ENCODE data around the gene MC3R. TPM values are rescaled to one million over a fixed set of nuclear protein-coding genes. Genes with fewer than 3 reads are reported as not detected.

MC3R gene
- total RNA-seq, 3 donors from 2014 or later (not counting 1 experiment from before 2014, with no cell fraction given) = not detected

DNA sequence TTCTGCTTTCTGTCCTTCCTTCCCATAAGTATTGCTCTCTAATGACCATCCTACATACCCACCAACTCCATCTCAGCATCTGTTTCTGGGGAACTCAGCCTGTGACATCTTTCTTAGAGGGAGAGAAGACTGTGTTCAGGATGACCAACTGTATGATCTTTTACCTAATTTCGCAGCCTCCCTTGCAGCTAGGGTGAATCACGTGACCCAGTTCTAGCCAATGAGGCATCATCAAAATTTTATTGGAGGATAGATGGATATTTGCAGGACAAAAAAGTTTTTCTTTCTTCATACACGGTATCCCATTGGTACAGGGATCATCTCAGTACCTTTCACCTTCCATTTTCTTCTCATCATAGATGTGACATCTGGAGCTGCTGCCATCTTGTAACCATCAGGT, 14.4 kb upstream of the MC3R start:
- Histone ChIP-seq H3K27me3 (ENCODE audit: control insufficient read depth, insufficient read depth, low read length) (no peaks in the 10 kb centered on the region), H3K4me1 (ENCODE audit: control insufficient read depth, insufficient read depth, low read length) (no peaks in the 10 kb centered on the region), H3K4me3 (ENCODE audit: low read length) (no peak overlapping the region), H3K9me3 (ENCODE audit: control insufficient read depth, insufficient read depth, low read length) (peaks cover 10% of the 10 kb centered on the region), H3K36me3 (ENCODE audit: control insufficient read depth, insufficient read depth, low read length) (no peaks in the 10 kb centered on the region), H3K27ac (ENCODE audit: low read length) (no peak overlapping the region)
- Mint-ChIP-seq H3K4me3 (no peak overlapping the region), H3K4me1 (no peaks in the 10 kb centered on the region), H3K27ac (no peak overlapping the region), H3K36me3 (peaks cover 8% of the 10 kb centered on the region), H3K27me3 (ENCODE audit: low read depth in 2 of 2) (peaks cover 7 to 9% of the 10 kb centered on the region in 2 donors), H3K9me3 (peaks cover 8 to 10% of the 10 kb centered on the region in 2 donors)
- ATAC-seq (no peak), DNase-seq (no peak)
- intact Hi-C loops (cut with micrococcal nuclease) = no loop called here
- TF ChIP-seq, protein P1, sequence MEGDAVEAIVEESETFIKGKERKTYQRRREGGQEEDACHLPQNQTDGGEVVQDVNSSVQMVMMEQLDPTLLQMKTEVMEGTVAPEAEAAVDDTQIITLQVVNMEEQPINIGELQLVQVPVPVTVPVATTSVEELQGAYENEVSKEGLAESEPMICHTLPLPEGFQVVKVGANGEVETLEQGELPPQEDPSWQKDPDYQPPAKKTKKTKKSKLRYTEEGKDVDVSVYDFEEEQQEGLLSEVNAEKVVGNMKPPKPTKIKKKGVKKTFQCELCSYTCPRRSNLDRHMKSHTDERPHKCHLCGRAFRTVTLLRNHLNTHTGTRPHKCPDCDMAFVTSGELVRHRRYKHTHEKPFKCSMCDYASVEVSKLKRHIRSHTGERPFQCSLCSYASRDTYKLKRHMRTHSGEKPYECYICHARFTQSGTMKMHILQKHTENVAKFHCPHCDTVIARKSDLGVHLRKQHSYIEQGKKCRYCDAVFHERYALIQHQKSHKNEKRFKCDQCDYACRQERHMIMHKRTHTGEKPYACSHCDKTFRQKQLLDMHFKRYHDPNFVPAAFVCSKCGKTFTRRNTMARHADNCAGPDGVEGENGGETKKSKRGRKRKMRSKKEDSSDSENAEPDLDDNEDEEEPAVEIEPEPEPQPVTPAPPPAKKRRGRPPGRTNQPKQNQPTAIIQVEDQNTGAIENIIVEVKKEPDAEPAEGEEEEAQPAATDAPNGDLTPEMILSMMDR (IDR thresholded peaks at IDR 0.05) = no peak
- WGBS (ENCODE audit: insufficient coverage) = 60% methylated on average over 3 of the region's 3 CpGs

DNA sequence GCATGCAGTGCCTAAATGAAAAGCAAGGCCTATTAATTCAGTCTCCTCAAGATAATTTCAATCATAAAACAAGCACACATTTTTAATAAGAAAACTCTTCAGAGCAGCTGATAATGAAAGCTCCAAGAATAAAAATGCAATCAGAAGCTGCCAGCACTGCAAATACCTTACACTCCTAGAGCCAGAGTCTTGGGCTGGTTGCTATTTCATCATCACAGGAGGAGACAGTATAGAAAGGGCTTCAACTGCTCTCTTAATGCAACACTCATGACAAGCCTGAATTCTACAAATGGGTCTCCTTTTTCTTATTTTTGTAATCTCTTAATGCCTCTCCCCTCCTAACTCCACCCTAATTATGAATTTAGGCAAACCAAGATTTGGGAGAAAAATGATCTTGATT, 11.2 kb upstream of the MC3R start:
- Mint-ChIP-seq H3K36me3 (peaks cover 8% of the 10 kb centered on the region), H3K9me3 (peaks cover 8 to 13% of the 10 kb centered on the region in 2 donors), H3K27ac (no peak overlapping the region), H3K27me3 (ENCODE audit: low read depth in 2 of 2) (peaks cover 7 to 10% of the 10 kb centered on the region in 2 donors), H3K4me3 (no peak overlapping the region), H3K4me1 (no peaks in the 10 kb centered on the region)
- intact Hi-C loops (cut with micrococcal nuclease) = no loop called here
- TF ChIP-seq, protein P1 (IDR thresholded peaks at IDR 0.05) = no peak
- Histone ChIP-seq H3K27ac (ENCODE audit: low read length) (no peak overlapping the region), H3K4me3 (ENCODE audit: low read length) (no peak overlapping the region), H3K27me3 (ENCODE audit: control insufficient read depth, insufficient read depth, low read length) (no peaks in the 10 kb centered on the region), H3K4me1 (ENCODE audit: control insufficient read depth, insufficient read depth, low read length) (no peaks in the 10 kb centered on the region), H3K9me3 (ENCODE audit: control insufficient read depth, insufficient read depth, low read length) (peaks cover 10% of the 10 kb centered on the region), H3K36me3 (ENCODE audit: control insufficient read depth, insufficient read depth, low read length) (no peaks in the 10 kb centered on the region)
- no peak for DNase-seq
- no peak for ATAC-seq

DNA sequence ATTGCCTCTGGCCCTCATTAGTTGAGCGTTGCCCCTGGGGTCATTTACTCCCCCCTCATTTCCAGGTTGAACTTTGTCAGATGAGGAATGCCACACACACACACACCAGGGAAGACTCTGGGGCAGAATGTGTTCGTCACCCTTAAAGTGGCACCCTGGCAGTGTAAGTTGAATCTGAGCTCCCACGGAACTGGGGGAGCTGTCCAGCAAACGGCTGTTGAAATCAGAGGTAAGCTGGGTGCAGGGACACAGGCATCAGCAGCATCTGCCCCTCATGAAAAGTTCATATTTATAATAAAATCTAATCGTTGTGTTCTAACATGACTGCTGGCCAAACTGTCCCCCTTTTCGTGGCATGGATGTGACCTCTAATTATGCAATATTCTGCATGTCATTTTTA, 4.3 kb upstream of the MC3R start:
- Mint-ChIP-seq H3K27ac (no peak overlapping the region), H3K9me3 (peaks cover 0 to under 1% of the 10 kb centered on the region in 2 donors), H3K4me1 (peaks cover 0 to 5% of the 10 kb centered on the region in 2 donors), H3K27me3 (ENCODE audit: low read depth in 2 of 2) (peaks cover 19 to 34% of the 10 kb centered on the region in 2 donors), H3K4me3 (no peak overlapping the region), H3K36me3 (no peaks in the 10 kb centered on the region)
- intact Hi-C loops (cut with micrococcal nuclease) = no loop called here
- no peaks in the 10 kb centered on the region for H3K36me3 ChIP-seq (ENCODE audit: control insufficient read depth, insufficient read depth, low read length)
- no peak overlapping the region for H3K4me3 ChIP-seq (ENCODE audit: low read length)
- no peak overlapping the region for H3K27ac ChIP-seq (ENCODE audit: low read length)
- H3K9me3 ChIP-seq (ENCODE audit: control insufficient read depth, insufficient read depth, low read length) = no peaks in the 10 kb centered on the region
- DNase-seq = no peak
- H3K4me1 ChIP-seq (ENCODE audit: control insufficient read depth, insufficient read depth, low read length) = no peaks in the 10 kb centered on the region
- WGBS (ENCODE audit: insufficient coverage) = 48% methylated on average over 6 of the region's 6 CpGs
- peaks cover 2% of the 10 kb centered on the region for H3K27me3 ChIP-seq (ENCODE audit: control insufficient read depth, insufficient read depth, low read length)
- TF ChIP-seq, protein P1 (IDR thresholded peaks at IDR 0.05) = no peak
- ATAC-seq = no peak

DNA sequence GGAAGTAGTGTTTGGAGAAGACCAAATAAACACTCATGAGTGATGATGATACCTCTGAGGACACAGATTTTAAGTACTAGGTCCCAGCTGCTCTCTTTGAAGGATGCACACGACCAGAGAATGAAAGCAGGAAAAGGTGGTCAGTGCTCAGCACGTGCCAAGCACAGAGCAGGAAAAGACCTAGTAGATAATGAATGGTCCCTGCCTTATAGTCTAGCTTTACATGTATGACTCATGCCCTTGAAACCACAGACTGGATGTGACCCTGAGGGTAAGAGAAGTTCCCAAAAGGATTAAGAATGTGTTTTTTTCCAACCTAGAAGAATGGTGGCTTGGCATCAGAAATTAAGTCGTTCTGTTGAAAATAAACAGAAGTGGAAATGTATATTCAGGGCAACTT, 2.8 kb upstream of the MC3R start:
- no peaks in the 10 kb centered on the region for H3K9me3 Mint-ChIP-seq
- peaks cover 0 to 5% of the 10 kb centered on the region in 2 donors for H3K4me1 Mint-ChIP-seq
- H3K27ac Mint-ChIP-seq = no peak overlapping the region
- peaks cover 4% of the 10 kb centered on the region for H3K27me3 ChIP-seq (ENCODE audit: control insufficient read depth, insufficient read depth, low read length)
- ATAC-seq (no peak), DNase-seq (no peak)
- intact Hi-C loops (cut with micrococcal nuclease) = no loop called here
- H3K4me1 ChIP-seq (ENCODE audit: control insufficient read depth, insufficient read depth, low read length) = no peaks in the 10 kb centered on the region
- no peaks in the 10 kb centered on the region for H3K36me3 Mint-ChIP-seq
- no peak overlapping the region for H3K4me3 Mint-ChIP-seq
- 13% methylated on average over 3 of the region's 3 CpGs for WGBS (ENCODE audit: insufficient coverage)
- no peak overlapping the region for H3K27ac ChIP-seq (ENCODE audit: low read length)
- H3K36me3 ChIP-seq (ENCODE audit: control insufficient read depth, insufficient read depth, low read length) = no peaks in the 10 kb centered on the region
- H3K9me3 ChIP-seq (ENCODE audit: control insufficient read depth, insufficient read depth, low read length) = no peaks in the 10 kb centered on the region
- no peak overlapping the region for H3K4me3 ChIP-seq (ENCODE audit: low read length)
- H3K27me3 Mint-ChIP-seq (ENCODE audit: low read depth in 2 of 2) = peaks cover 19 to 42% of the 10 kb centered on the region in 2 donors
- TF ChIP-seq, protein P1 (IDR thresholded peaks at IDR 0.05) = no peak

Data from natural killer cell (primary cell).